LHCN-M2 (cell line): ENCODE measurements around the gene ARHGAP5. TPM values are rescaled to one million over a fixed set of nuclear protein-coding genes. Genes with fewer than 3 reads are reported as not detected.
A peak's percentile ranks its signal among the peaks of the same experiment; 100 is the strongest.
"Not testable (repeated sequence)": the region's sequence is repeated elsewhere in the genome, so short reads cannot be mapped to it uniquely, and the experiment has no call there.

Source experiments
- DNase-seq: peaks from one replicate; pipeline ENCODE4 v3.0.0-alpha.2; 2012; ENCODE audit warnings: low read depth
- total RNA-seq: library from RNA; depleted of rRNA; stranded (reverse); fragments of >200 nt; gene quantifications from 2 replicates; pipeline ENCODE4 v1.2.3, GENCODE V29; 2014

The ARHGAP5 gene
- total RNA-seq, 1 experiment from 2014 or later: 36.3 TPM

DNA sequence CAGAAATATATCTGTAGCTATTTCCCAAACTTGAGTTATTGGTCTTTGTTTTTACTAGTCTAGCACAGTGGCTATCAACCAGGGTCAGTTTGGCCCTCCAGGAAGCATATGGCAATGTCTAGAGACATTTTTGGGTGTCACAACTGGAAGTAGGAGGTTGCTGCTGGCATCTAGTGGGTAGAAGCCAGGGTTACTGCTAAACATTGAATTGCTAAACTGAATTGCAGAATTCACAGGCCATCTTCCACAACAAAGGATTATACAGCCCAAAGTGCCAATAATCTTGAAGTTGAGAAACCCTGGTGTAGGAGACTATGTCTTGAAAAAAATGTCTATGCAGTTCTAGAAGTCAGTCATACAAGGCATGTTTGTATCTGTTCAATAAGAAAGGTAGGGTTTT lies 27.7 kb downstream of the ARHGAP5 start:
- DNase-seq: no peak

DNA sequence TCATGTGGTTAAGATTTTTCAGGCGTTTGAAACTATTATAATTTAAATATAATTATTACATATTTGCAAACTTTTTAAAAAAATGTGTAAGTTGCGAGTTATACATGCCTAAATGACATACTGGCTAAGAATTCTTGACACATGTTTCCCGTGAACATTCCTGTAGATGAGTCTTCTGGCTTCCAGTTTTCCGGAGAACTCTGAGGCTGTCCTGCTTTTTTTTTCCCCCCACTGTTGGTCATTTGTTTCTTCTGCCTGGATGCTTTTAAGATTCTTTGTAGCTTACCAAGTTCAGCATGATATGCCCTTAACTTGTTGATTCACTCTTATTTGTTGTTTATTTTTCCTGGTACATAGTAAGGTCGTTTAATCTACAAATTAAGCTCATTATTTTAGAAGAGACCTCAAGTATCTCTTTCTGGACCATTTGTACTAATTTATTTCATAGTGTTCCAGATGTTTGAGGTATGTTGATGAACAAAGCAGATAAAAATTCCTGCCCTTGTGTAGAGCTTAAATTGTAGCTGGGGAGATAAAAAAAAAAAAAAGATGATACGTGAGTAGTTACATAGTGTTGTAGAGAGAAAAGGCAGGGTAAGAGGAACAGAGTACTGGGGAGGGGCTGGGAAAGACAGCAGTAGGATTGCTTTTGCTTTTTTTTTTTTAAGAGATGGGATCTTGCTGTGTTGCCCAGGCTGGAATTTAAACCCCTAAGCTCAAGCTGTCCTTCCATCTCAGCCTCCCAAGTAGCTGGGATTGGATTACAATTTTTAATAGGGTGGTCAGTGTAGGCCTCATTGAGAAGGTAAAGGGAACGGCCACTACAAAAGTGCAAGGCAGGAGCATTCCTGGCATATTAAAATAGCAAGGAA lies 32.8 kb downstream of the ARHGAP5 start:
- DNase-seq: peak; percentile 77

DNA sequence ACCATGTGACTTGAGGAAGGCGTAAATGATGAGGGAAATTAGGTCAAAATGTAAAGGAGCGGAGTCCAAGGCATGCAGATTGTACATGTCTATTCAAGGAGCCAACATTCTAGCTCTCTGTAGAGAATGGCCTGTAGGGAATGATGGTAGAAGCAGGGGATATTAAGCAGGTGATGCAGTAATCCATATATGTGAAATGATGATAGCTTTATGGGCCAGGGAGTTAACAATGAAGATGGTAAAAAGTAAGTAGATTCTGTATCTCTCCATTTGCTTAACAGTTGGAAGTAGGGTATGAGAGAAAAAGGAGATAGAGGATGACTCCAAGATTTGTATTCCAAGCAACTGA lies 33.4 kb downstream of the ARHGAP5 start:
- DNase-seq: no peak

DNA sequence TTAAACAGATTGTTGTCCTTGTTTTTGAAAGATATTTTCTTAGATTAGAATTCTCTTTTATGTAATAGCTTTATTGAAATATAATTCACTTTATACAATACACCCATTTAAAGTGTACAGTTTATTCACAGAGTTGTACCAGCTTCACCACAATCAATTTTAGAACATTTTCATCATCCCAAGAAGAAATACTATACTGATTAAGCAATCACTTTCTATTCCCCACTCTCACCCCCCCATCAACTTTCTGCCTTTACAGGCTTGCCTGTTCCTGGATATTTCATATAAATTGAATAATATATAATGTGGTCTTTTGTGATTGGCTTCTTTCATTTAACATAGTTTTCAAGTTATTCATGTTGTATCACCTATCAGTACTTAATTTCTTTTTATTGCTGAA lies 44.4 kb downstream of the ARHGAP5 start:
- DNase-seq: no peak

DNA sequence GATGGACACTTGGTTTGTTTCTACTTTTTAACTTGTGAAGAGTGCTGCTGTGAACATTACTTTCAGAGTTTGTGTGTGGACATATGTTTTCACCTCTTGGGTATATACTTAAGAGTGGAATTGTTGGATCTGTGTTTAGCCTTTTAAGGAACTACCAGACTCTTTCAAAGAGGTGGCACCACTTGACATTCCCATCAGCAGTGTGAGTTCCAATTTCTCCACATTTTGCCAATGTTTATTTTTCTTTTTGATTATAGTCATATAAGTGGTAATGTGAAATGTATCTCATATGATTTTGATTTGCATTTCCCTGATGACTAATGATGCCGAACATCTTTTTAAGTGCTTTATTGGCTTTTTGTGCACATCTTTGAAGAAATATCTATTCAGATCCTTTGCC lies 44.8 kb downstream of the ARHGAP5 start:
- no peak for DNase-seq

DNA sequence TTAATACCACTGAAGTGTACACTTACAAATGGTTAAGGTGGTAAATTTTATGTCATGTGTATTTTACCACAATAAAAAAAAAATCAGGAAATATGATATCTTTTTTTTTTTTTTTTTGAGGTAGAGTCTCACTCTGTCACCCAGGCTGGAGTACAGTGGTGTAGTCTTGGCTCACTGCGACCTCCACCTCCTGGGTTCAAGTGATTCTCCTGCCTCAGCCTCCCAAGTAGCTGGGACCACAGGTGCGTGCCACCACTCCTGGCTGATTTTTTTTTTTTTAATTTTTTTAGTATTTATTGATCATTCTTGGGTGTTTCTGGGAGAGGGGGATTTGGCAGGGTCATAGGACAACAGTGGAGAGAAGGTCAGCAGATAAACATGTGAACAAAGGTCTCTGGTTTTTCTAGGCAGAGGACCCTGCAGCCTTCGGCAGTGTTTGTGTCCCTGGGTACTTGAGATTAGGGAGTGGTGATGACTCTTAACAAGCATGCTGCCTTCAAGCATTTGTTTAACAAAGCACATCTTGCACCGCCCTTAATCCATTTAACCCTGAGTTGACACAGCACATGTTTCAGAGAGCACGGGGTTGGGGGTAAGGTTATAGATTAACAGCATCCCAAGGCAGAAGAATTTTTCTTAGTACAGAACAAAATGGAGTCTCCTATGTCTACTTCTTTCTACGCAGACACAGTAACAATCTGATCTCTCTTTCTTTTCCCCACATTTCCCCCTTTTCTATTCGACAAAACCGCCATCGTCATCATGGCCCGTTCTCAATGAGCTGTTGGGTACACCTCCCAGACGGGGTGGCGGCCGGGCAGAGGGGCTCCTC lies 50.0 kb downstream of the ARHGAP5 start:
- not testable (repeated sequence) for DNase-seq

DNA sequence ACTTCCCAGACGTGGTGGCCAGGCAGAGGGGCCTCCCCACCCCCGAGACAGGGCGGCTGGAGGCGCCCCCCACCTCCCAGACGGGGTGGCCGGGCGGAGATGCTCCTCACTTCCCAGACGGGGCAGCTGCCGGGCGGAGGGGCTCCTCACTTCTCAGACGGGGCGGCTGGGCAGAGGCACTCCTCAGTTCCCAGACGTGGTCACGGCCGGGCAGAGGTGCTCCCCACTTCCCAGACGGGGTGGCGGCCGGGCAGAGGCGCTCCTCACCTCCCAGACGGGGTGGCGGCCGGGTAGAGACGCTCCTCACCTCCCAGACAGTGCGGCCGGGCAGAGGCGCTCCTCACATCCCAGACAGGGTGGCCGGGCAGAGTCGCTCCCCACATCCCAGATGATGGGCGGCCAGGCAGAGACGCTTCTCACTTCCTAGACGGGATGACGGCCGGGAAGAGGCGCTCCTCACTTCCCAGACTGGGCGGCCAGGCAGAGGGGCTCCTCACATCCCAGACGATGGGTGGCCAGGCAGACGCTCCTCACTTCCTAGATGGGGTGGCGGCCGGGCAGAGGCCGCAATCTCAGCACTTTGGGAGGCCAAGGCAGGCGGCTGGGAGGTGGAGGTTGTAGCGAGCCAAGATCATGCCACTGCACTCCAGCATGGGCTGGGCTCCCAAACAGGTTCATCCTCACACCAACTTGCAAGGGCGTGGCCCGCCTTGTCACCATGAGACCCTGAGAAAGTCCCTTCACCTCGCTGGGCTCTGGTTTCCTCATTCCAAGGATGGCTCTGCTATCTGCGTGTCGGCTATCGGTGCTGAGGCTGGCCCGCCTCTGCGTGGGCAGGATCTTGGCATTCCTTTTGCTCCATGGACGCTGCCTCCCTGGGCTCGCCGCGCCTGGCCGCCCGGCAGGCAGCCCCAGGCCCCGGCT lies 50.9 kb downstream of the ARHGAP5 start:
- DNase-seq: not testable (repeated sequence)

DNA sequence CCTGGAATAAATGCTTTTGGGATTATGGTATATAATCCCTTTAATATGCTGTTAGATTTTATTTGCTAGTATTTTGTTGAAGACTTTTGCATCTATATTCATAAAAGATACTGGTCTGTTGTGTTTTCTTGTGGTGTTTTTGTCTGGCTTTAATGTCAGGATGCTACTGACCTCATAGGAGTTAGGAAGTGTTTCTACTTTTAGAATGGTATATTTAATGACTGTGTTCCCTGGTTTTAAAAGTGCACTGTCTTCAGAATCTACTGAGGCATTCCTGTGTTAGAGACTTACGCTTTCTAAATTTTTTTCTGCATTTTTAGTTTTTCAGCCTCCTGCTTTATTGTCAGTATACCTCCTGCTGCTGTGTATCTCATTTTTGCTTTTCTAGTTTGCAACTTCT lies 51.6 kb downstream of the ARHGAP5 start:
- no peak for DNase-seq

DNA sequence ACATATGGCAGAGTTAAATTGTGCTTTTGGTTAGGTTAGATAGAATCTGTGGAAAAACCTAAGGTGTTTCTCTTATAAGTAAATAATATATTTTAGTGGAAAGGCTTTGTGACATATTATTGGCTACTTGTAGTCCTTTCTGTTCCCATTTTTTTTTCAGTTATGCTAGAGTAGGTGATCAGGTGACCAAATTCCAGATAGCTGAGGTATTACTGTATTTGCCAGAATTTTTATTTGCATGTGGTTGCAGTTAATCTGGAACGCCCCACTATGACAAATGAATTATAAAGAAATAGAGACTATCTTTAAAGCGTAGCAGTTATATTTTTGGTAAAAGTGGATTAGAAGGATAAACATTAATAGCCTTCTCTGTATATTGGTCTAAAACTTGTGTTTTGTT lies 52.0 kb downstream of the ARHGAP5 start:
- DNase-seq: peak; percentile 46

DNA sequence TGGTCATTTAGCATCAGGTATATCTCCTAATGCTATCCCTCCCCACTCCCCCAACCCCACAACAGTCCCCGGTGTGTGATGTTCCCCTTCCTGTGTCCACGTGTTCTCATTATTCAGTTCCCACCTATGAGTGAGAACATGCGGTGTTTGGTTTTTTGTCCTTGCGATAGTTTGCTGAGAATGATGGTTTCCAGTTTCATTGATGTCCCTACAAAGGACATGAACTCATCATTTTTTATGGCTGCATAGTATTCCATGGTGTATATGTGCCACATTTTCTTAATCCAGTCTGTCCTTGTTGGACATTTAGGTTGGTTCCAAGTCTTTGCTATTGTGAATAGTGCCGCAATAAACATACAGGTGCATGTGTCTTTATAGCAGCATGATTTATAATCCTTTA lies 54.6 kb downstream of the ARHGAP5 start:
- not testable (repeated sequence) for DNase-seq

DNA sequence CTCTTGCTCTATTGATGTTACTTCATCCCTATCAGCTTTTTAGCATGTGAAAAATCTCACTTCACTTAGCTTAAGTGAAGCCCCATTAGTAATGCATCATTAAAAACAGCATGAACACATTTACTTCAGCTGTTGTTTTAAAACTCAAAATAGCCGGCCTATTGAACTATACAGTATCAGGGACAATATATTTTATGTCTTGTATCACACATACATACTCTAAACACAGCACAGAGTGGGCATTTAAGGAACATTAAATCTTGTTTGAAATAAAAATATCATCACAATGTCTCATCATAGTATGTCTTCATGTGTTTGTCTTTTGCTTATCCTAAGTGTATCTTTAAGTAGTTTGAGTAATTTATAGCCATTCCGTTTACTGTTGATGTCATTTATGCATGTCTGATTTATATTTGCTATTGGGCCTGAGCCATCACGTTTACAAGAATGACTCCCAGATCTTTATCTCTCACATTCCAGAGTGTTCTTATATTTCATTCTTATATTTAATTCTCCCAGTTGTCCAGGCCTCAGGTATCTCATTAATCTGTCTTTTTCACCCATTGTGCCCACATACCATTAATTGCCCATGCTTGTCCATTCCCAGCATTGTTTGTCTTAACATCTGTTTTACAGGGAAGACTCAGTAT lies 57.5 kb downstream of the ARHGAP5 start:
- DNase-seq: no peak

DNA sequence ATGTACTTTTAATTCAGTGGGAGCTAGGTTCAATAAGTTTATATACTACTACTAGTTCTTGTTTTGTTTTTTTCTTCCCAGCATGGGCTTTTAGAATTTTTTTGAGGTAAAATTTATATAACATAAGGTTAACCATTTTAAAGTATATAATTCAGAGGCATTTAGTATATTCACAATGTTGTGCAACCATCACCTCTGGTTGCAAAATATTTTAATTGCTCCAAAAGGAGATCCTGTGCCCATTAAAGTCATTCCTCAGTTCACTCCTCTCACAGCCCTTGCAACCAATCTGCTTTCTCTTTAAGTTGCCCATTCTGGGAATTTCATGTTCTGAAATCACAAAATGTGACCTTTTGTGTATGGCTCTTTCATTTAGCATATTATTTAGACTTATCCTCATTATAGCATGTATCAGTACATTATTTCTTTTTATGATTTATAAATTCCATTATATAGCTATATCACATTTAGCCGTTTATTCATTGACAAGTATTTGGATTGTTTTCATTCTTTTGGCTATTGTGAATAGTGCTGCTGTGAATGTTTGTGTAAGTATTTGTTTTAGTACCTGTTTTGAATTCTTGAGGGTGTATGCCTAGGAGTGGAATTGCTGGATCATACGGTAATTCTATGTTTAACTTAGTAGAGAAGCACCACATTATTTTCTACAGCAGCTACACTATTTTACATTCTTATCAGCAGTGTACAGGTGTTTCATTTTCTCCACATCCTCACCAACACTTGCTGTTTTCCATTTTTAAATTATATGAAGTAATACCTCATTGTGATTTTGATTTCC lies 59.1 kb downstream of the ARHGAP5 start:
- DNase-seq: no peak

DNA sequence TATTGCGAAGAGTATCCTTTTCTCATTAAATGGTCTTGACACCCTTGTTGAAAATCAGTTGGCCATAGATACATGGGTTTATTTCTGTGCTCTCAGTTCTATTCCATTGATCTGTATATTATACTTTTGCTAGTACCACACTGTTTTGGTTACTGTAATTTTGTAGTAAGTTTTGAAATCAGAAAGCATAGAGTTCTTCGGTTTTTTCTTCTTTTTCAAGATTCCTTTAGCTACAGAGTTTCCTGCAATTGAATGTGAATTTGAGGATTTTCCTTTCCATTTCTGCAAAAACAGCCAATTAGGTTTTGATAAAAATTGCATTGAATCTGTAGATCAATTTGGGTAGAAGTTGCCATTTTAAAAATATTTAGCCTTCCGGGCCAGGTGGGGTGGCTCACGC lies 60.2 kb downstream of the ARHGAP5 start:
- no peak for DNase-seq

DNA sequence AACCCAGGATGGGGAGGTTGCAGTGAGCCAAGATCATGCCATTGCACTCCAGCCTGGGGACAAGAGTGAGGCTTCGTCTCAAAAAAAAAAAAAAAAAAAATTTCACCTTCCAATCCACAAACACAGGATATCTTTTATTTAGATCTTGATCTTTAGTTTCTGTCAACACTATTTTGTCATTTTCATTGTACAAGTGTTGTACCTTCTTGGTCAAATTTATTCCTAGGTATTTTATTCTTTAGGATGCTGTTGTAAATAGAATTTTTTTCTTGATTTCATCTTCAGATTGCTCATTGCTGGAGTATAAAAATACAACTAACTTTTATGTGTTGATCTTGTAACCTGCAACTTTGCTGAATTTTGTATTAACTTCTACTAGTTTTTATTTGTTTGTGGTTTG lies 60.8 kb downstream of the ARHGAP5 start:
- DNase-seq: no peak

DNA sequence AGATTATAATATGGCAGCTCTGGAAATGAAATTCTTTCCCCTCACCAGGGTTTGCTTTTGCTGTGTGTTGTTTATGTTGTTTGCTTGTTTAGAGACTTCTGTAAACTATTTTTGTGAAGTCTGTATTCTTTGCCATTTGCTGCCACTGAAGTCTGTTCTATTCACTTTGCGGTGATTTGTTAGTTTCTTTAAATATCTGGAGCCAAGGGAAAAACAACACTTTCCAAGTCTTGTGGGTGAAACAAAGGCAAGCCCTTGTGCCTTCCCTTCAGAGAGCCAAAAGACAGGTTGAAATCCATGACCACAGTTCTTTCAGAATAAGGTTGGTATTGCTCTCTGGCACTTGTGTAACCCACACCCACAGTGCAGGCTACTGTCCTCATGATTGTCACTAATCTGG lies 65.2 kb downstream of the ARHGAP5 start:
- DNase-seq: no peak

DNA sequence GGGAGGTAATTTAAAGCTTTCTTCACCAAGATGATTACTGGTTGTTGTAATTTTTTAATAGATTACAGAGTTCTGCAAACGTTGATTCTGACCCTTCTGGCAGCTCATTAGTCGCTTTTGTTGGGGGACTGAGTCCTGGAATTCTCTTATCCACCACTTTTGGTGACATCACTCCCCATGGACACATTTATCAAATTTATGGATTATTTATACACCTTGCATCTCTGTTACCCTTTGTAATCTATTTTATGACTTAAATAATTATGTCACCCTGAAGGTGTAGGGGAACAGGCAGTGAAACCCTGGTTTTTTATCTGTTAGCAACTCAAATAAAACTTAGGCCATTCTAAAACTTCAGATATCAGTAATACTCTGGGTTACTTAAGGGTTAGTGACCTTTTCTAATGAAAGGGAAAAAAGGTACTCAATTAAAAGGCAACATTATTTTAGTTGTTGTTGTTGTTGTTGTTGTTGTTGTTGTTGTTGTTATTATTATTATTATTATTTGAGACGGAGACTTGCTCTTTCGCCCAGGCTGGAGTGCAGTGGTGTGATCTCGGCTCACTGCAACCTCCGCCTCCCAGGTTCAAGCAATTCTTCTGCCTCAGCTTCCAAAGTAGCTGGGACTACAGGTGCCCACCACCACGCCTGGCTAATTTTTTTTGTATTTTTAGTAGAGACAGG lies 65.8 kb downstream of the ARHGAP5 start:
- no peak for DNase-seq

DNA sequence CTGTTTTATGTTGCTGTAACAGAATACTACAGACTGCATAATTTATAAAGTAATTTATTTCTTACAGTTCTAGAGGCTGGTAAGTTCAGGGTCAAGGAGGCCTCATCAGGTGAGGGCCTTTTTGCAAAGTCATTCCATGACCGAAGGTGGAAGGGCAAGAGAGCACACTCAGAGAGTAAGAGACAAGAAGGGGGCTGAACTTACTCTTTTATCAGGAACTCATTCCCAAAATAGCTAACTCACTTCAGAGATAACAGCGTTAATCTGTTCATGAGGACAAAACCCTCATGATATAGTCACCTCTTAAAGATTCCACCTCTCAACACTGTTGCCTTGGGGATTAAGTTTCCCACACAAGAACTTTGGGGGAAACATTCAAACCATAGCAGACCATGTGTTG lies 73.3 kb downstream of the ARHGAP5 start:
- DNase-seq: no peak

DNA sequence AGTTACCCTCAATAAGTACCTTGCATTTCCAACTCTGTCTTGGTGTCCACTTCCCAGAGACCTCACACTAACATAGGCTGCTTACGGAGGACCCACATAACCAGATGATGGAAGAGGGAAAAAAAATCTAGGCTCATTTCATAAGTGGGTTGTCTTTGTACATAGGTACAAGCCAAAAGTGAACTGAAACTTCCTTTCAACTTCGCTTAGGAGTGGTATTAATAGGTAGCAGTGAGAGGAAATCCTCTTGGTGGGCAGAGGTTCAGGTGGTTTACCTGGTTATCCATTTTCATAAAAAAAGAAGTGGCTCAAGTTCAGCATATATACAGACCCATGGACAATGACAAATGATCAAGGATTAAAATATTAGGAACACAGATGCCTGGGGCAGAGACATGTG lies 88.9 kb downstream of the ARHGAP5 start:
- no peak for DNase-seq

DNA sequence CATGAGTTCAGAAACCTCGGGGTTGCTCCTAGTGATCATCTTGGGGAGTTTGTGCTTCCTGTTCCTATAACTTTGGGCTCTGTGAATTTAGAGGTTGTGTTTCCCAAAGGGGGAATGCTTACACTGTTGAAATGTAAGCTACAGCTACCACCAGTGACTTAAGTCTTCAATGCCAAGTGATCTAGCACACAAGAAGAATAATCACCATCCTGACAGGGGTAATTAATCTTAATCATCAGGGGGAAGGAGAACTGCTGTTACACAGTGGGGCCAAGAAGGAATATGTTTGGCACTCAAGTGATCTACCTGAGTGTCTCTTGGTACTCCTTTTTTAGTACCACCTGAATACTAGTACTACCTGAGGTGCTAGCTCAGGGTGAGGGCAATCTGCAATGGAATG lies 89.8 kb downstream of the ARHGAP5 start:
- DNase-seq: no peak

DNA sequence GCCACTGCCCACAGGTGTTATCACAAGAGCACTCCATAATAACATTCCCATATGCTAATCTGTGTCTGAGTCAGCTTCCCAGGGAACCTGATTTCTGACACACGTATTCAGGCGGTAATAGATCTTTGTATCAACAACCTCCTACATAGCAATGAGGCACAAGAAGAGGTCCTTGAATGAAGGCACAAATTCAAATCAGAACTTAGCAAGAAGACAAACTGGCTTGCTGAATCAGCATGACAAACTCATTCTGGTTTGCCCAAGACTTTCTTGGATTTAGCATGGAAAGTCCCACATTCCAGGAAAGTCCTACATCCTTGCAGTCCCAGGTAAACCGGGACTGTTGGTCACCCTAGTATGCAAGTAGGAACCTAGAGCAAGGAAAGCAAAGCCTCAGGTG lies 90.8 kb downstream of the ARHGAP5 start:
- no peak for DNase-seq
